Measurements from ENCODE around the gene PLOD3. TPM values are rescaled to one million over a fixed set of nuclear protein-coding genes. Genes with fewer than 3 reads are reported as not detected.

The PLOD3 gene
- 22.2 TPM for total RNA-seq

DNA sequence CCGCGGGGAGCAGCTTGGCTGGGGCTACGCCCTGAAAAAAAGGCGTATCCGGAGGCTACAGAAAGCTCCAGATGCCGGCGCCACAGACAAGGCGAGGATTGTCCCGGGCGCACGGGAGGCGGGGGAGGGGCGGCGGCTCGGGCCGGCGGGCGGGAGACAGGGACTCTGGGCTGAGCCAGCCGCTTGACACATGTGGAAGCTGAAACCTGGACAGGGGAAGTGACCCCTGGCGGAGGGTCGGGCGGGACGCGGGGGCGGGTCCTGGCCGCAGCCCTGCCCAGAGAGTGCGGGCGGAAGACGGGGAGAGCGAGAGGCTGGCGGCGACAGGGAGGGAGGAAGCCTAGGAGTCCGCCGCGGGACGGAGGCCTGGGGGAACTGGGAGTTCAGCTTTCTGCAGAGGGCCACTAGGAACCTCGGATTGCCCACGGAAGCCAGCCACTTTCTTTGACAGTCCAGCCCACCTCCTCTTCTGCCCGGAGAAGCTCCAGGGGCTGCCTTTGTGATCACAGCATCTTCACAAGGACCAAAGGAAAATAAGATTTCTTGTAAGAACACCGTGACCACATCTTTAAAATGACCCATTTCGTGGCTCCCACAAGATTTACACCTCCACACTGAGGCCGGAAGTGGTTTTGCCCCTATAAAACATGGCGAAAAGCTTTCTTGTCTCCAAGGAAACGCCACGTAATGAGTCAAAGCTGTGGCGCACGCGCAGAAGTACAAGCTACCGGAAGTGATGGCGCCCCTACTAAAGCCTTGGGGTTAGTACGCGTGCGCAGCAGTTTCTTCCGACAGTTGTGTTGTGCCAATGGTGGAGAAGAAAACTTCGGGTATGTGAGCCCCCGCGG, at the start of gene PLOD3, which contains the start of gene ZNHIT1:
PLOD3 (minus strand) TSS at position 194 of the 848 bp plus-strand sequence. CDS start 307 bp downstream, outside the sequence.
ZNHIT1 (plus strand) TSS at position 778 of the 848 bp plus-strand sequence; CDS start at position 809, 31 bp downstream.

DNA sequence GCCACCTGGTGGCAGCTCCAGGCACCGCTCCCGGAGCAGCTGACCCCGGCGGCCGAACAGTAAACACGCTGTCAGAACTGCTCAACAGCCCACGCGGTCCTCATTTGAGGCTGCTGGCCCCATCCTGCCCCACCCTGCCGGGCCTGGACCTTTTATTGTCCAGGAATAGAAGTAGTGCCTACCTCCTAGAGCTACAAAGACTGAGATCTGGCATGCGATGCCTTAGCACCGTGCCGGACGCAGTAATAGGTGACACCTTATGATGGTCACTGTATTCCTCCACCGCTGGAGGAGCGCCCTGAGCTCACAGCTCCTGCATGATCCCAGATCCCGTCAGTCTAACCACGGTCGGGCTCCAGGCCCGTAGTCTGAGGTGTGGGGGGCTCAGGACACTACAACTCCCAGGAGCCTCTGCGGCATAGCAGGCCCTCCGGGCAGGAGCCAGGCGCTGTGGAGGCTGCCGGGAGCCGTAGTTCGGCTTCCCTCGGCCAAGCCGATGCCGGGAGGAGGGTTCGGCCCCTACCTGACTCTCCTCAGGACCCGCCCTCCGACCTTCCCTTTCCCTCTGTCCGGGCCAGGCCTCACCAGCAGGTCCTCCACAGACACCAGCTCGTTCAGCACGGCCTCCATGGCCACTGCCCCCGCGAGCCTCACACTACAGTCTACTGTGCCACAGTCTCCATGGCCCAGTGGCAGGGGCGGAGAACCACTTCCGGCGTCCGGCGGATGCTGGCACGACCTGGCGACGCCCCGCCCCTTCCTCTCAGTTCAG, 27.2 kb upstream of the PLOD3 start, which contains the start of gene FIS1:
FIS1 (minus strand) TSS at position 707 of the 772 bp plus-strand sequence; CDS start at position 630, 77 bp downstream.

GRCh38 chr7:101237206-101238067, 20.1 kb upstream of the PLOD3 start, which contains the start of gene CLDN15:
Gene CLDN15 (minus strand): TSS chr7:101237802. CDS start chr7:101237581, 221 bp downstream.

DNA sequence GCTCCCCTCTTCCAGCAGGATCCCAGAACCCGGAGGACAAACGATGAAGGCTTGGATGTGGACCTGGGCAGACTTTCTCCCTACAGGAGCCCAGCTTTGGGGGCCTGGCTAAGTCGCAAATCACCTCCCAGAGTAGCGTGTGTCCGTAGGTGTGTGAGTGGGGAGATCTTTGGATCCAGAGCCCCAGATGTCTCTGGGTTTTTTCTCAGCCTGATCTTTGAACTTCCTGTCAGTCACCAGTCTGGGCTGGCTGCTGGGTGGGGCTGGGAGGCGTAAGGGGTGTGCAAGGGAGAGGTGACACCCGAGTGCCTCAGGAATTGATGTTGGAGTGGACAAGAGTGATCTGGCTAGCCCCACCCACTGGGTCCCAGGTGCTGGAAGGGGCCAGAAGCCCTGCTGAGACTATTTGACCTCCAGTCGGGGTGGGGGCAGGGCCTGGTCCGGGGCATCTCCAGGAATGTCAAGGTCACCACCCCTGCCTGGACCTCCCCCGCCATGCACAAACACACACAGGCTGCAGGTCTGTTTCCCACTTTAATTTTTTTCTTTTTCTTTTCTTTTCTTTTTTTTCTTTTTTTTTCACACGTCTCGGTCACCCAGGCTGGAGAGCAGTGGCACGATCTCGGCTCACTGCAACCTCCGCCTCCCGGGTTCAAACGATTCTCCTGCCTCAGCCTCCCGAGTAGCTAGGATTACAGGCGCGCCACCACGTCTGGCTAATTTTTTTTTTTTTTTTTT, 16.4 kb downstream of the PLOD3 start, which contains the start of gene MOGAT3:
MOGAT3 (minus strand) TSS at position 175 of the 738 bp plus-strand sequence. CDS start 182 bp downstream, outside the sequence.

GRCh38 chr7:101180130-101180755, 37.1 kb downstream of the PLOD3 start, which contains the start of gene NAT16:
Gene NAT16 (minus strand): TSS chr7:101180293. CDS start chr7:101174807, 5,486 bp downstream.

GRCh38 chr7:101165075-101165957, 52.1 kb downstream of the PLOD3 start, which contains the start of gene VGF:
Gene VGF (minus strand): TSS chr7:101165569. CDS start chr7:101164843, 726 bp downstream.

Small RNA genes within 50 kb of the gene (small RNA-seq; reads per million reads assigned to genes)
- not detected for gene MIR4653 (ENCODE audit: low replicate concordance)

Other genes with a start within 250 kb of the PLOD3 start
- not detected for gene MUC12, start 248.0 kb downstream of the PLOD3 start, total RNA-seq
- not detected for gene MUC17, start 197.5 kb downstream of the PLOD3 start, total RNA-seq
- 1.3 TPM for gene TRIM56, start 132.1 kb downstream of the PLOD3 start, total RNA-seq
- not detected for gene SERPINE1, start 90.5 kb downstream of the PLOD3 start, total RNA-seq
- gene AP1S1, start 63.1 kb downstream of the PLOD3 start, total RNA-seq = 63.2 TPM
- gene VGF, start 52.0 kb downstream of the PLOD3 start, total RNA-seq = 9.4 TPM
- gene NAT16, start 37.3 kb downstream of the PLOD3 start, total RNA-seq = 3.4 TPM
- not detected for gene MOGAT3, start 16.5 kb downstream of the PLOD3 start, total RNA-seq
- gene ZNHIT1, start 584 bp upstream of the PLOD3 start, total RNA-seq = 23.5 TPM
- 5.9 TPM for gene CLDN15, start 20.2 kb upstream of the PLOD3 start, total RNA-seq
- 71.1 TPM for gene FIS1, start 27.5 kb upstream of the PLOD3 start, total RNA-seq
- 32.2 TPM for gene IFT22, start 104.2 kb upstream of the PLOD3 start, total RNA-seq
- 9.7 TPM for gene COL26A1, start 145.3 kb upstream of the PLOD3 start, total RNA-seq

Data from parietal lobe (tissue), 2 donors.